Heart left ventricle (tissue), 13 donors: ENCODE data around the gene ADGRB2.
A peak's percentile ranks its signal among the peaks of the same experiment; 100 is the strongest.

Source experiments
- CTCF ChIP-seq, 12 donors: fragments of 200-600 bp; sonication (generic) in 4 of 12; IDR thresholded peaks; one replicate each; pipeline versions ENCODE4 v1.5.0 to v1.8.0; 2018 to 2022; ENCODE audit warnings: antibody characterized with exemption in 12 of 12, mild to moderate bottlenecking in 5 of 12
- POLR2A ChIP-seq, 2 donors: fragments of 450-650 bp; IDR thresholded peaks; one replicate each; pipeline ENCODE4 v1.6.1; 2017; ENCODE audit warnings: antibody characterized with exemption in 2 of 2, mild to moderate bottlenecking in 2 of 2, moderate library complexity in 2 of 2
- donor health status: ischemic (EF 13 %, LVEDD 7.1; RV severe dilation, severe dysfunction).
- donor health status: DM: no; HTN: yes; CAD: no.
- donor health status: DM: no; HTN: no; CAD: no.
- donor health status: ischemic (EF 25% LVEDD 6.9; RV normal size, moderate dysfunction).
- donor health status: ischemic (EF 25% LVEDD 5.7; RV mildly dilated, moderate dysfunction).
- donor health status: ischemic (EF 35%, LVEDD 5.7; RV mildly dilated, moderate dysfunction).
- donor health status: nonischemic (EF 11% LVEDD 7.7; RV severe dilation, severe dysfunction).
- donor health status: DM: yes; HTN: yes; CAD: no.
- donor health status: PGD.
- donor health status: ischemic (EF 29% LVEDD 5.4; RV normal size, mild dysfunction).
- donor health status: nonischemic (EF 23%, LVEDD 6.1; RV moderate dilation, normal function).

DNA sequence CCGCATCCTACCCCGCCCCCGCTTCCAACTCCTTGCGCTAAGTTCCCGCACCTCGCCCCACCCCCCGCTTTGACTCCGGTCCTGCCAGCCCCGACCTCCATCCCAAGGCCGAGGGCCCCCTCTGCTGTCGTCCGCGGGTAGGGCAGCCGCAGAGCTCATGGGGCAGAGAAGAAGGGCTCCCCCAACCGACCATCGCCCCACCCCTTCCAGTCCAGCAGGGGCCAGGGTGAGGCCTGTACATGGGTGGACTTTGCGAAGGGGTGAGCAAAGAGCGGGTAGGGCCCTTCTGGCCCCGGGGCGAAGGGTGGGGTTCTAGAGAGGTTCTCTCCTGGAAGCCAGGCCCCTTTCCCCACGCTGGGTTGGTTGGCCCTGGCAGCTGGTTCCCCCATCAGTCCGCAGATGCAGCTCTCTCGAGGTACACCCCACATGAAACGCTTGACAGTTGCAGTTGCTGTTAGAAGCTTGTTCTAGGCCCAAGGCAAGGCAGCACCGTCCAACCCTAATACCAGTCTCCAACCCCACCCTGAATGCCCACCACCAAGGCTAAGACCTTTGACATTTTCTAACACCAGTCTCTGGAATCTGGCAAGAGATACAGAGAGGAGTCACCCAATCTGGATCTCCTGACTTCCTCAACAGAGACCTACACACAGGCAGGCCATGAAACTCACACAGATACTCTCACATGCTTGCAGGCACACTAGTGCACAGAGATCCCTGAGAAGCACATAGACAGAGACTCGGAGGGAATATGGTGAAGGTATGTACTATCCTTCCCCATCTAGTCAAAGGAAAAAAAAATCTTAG is 25.3 kb upstream of the ADGRB2 start:
- peak; percentile 64 to 98 (median 82) for TF ChIP-seq CTCF (IDR thresholded peaks at IDR 0.05)
- TF ChIP-seq POLR2A (IDR thresholded peaks at IDR 0.05) = peak in 1 of 2 donors; percentile 17
